G401.6 (cell line): ENCODE measurements around the gene MSRB2.
"Not testable (repeated sequence)": the region's sequence is repeated elsewhere in the genome, so short reads cannot be mapped to it uniquely, and the experiment has no call there.

Experiments used
- FAIRE-seq: peaks from 2 replicates; lab custom pipeline; 2012; peaks lifted over from hg19 to GRCh38; lab: Jason Lieb, UNC

The MSRB2 gene

DNA sequence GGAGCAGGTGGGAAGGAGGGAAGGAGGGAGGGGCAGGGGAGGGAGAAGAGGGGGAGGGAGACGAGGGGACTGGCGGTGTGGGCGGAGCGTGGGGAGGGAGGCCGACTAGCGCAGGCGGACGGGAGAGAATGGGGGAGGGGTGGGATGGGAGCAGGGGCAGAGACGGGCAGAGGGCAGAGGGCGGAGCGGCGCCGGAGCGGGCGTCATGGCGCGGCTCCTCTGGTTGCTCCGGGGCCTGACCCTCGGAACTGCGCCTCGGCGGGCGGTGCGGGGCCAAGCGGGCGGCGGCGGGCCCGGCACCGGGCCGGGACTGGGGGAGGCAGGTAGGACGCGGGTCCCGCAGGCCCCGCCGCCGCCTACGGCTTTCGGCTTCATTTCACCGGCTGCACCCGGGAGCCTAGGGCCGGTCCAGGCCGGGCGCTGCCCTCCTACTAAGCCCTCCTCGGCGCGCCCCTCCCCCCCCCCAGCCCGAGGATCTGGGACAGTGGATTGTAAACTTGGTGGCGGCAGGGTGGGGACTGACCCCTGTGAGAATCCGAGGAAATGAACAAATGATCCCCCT, at the start of gene MSRB2:
Gene MSRB2, plus strand, starts transcription at position 176 of the 562 bp plus-strand sequence. Its CDS starts 30 bp downstream, at position 206.
- FAIRE-seq = no peak

DNA sequence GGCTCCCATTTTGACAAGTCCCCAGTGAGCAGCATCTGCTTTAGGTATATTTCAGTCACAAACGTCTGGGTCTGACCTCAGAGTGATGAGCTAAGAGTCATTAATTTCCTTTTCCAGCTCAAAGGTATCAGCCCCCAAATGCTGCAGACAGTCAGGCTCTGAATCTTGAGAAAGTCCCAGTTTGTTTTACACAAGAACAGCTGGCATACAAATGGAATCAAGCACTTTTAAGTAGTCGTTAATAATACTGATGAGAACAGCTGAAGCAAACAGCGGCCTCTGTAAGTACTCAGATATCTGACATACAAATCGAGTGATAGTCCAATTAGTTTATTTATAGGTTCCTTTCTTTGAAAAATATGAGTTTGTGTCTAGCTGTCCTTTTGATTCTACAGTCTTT, 49.4 kb upstream of the MSRB2 start:
- FAIRE-seq = no peak

DNA sequence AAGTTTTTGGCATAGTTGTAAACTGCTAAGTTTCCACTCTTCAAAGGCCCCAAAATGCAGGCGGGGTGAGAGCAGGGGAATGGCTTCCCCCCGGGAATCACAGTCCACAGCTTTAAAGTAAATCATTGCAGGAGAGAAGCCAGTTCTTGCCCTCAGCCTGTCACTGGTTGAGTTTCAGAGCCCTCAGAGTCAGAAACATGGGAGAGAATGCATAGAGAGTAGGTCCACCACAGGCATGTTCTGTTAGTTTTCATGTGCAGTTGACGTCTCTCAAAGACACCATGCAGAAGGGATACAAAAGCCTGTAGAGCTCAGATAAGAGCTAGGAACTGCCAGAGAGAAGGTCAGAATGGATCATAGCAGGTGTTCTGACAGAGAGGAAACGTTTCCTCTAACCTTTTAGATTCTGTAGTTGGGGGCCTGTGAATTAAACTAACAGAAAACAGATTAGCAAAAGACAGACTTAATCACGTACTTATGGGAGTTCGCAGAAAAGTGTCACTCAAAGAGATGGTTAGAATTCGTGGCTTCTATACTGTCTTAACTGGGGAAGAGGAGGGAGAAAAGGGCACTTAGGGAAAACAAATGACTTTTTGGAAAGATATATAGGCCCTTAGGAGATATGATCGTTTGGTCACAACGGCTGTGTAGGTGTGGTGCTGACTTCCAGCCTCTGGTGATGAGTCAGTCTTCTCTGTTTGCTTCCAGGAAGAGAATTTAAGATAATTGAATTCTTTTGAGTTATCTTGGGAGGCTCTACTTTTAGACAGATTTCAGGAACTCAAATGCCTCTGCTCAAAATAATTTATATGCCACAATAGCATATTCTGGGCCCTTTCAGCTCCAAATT, 48.0 kb upstream of the MSRB2 start:
- FAIRE-seq = no peak

DNA sequence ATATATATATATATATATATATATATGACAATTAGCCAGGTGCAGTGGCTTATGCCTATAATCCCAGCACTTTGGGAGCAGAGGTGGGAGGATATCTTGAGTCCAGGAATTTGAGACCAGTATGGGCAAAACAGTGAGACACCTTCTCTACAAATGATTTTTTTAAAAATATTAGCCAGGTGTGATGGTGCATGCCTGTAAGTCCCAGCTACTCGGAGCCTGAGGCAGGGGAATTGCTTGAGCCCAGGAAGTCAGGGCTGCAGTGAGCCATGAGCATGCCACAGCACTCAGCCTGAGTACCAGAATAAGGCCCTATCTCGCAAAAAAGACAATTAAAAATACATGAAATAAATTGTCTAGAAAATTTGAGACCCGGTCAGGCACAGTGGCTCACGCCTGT, 47.2 kb upstream of the MSRB2 start:
- no peak for FAIRE-seq

DNA sequence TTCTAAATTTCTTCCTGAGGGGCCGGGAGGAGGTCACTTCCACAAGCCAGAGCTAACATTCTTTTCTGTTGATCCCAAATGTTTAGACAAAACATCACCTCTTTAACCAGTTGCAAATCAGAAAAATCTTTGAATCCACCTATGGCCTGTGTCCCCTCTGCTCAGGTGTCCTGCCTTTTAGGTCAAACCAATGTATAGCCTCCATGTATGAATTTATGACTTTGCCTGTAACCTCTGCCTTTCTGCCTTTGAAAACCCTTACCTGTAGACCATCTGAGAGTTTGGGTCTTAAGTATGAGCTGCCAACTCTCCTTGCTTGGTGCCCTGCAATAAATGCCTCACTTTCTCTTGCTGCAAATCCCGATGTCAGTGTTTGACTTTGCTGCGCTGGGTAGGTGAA, 44.1 kb upstream of the MSRB2 start:
- FAIRE-seq = no peak

DNA sequence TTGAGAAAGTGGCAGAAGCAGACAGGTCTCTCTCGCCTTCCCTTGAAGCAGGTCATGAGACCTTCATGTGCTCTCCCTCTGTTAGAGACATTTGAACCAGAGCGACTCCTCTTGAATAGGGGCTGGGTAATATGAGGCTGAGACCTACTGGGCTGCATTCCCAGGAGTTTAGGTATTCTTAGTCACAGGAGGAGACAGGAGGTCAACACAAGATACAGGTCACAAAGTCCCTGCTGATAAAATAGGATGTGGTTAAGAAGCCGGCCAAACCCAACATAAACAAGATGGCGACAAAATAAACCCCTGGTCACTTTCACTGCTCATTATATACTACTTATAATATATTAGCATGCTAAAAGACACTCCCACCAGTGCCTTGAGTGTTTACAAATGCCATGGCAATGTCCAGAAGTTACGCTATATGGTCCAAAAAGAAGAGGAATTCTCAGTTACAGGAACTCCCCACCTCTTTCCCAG, 43.5 kb upstream of the MSRB2 start:
- FAIRE-seq = no peak

DNA sequence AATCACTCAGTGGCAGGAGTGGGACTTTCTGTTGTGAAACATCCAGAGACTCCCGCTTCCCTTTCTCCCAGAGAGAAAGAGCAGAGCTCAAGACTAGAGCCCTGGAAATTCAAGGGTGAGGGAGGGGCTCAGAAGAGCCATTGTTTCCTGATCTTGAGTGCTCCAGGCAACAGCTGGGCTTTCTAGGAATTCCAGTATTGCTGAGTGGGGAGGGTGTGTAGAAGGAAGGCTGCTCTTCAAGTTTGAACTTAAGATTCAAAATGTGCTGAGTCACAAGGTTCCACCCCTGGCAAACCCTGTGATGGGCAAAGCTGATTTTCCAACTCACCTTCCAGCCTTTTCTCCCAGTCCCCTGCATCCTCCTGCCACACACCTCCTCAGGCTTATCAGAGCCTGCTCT, 42.3 kb upstream of the MSRB2 start:
- no peak for FAIRE-seq

DNA sequence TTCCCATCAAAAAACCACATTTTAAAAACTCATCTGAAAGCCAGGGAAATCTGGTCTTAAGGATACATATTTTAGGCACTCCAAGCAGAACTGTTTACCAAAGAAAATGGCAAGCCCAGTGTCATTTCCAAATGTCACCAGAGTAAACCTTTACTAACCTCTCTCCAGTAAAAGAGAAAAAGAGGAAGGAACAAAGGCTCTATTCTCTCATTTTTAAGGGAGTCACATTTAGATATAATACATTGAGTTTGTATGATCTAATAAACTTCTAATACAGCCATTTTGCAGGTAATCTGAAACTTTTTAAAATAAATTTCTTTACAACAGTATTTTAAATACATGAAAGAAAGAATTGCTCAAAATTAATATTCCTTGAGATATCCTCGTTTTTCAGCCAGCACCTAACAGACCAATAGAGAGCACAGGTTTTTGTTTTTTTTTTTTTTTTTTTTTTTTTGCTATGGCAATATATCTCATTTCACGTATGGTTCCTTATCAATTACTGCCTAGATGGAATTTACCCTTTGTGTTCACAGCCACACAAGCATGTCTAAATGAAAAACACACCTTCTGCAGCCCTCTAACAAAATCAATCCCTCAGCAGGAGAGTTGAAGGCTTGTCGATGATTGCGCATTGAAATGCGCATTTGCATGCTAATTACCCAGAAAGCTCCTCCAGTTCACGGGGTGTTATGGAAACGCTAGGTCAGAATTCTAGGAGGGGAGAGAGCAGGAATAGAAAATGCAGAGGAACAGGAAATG, 39.8 kb upstream of the MSRB2 start:
- peak; percentile 39 for FAIRE-seq

DNA sequence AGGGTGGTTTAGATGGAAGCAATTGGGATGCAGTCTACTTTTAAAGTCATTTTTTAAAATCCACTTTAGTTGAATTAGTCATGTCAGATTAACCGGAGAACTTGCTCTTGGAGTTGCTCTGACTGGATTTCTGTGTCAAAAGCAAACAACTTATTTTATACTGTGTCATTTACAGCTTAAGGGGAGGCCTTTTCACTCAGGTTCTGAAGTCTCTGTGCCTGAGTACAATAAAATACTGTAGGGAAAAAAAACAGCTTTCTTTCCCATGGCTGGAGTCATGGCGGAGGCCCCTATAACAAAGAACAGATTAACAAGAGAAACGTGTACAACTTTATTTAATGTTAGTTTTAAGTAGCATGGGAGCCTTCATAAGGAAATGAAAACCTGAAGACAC, 39.2 kb upstream of the MSRB2 start:
- no peak for FAIRE-seq

DNA sequence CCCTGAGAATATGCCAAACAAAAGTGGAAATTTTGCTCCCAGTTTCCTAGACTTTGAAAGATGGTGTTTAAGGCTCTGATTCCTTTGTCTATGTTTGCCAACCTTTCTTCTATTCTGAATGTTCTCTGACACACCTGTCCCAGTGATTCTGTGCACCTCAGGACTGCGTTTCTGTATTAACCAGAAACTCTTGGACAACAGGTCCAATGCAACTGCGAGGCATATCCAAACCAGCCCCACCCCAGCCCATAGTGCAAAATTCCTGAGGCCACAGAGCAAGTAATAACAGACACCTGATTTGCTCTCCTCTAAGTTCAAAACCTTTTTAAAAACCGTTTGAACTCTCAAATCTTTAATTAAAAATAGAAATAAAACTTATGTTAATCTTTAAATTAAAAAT, 37.0 kb upstream of the MSRB2 start:
- no peak for FAIRE-seq

DNA sequence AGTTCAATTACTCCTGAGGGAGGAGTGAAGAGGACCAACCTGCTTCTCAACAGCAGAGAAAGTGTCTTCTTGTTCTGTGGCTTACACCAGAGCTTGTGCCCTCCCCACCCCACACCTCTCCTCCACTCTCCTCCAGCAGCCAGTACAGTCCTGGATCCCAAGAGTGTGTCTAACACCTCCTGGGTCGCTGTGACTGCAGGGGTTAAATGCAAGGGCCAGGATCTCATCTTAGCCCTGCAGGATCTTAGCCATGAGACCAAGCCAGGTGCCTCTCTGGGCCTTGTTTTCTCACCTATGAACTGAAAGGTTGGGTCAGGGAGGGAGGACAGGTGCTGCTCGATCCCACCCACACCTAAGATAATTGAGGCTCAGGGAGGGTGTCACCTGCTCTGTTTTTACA, 34.5 kb upstream of the MSRB2 start:
- no peak for FAIRE-seq

DNA sequence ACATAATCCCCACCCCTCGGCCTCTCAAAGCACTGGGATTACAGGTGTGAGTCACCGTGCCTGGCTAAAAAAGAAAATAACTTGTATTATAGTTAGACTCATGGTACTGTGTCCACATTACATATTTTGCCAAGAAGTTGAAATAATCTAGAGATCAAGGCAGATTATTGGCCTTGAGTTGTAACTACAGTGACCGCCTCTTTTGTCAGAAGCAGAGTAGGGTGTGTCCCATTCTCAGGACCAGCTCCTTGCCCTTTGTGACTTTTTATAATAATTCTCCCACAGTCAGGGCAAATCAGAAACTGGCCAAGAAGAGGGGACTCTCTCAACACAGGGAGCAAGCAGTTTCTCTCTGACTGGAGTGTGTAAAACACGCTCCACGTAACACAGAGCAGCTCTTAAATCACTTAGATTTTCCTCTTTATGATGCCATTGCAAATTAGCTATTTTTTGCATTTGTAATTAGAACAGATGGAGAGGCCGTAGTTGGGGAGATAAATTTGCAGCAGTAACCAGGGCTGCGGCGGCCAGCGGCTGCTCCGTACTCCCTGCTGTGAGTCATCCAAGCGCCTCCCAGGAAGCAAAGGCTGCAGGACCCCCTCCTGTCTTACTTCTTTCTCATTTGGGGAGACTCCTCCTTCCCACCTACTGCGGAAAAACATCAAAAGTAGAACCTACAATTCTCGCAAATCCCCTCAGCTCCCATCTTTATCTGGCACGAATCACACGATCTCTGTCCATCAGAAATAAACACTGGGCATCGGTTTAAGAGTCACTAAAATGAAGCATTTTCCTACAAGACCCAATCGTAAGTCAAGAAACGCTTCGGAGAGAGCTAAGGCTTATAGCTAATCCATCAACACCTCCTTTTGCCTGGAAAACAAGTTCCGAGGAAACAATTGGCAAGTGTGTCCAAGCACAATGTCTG, 32.1 kb upstream of the MSRB2 start:
- no peak for FAIRE-seq

DNA sequence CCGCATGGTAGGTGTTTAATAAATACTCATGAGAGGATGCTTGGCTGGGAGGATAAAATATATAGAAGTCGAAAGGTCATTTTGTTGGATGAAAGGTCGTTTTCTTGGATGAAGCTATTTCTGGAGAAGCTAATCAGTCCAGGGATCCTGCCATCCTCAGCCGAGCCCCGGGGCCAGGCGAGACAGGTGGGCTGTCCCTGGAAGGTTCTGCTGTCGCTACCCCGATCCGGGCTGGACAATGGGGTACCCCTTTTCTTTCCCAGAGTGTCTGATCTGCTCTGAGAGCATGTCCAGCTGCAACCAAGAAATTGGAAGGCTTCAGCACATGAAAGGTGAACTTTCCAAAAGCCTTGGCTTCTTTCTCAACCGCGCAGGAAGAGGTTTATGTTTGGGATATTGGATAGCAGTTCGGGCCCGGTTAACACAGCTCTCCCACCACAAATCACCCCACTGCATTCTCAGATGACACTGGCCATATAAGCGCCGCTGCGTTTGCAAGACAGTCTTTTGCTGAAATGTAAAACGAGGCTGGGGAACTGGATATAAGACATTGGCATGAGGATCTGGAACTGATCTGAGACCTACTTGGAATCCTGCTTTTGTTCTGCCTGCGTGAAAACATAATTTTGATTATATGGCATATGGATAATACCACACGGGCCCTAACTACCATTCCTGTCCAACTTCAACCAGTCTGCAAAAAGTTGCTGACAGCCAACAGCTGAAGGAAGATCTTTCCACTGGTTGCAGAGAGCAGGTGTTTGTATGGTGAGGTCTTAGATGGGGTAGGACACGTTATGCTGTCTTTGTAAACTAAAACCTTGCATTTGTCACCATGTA, 31.2 kb upstream of the MSRB2 start:
- FAIRE-seq = no peak

DNA sequence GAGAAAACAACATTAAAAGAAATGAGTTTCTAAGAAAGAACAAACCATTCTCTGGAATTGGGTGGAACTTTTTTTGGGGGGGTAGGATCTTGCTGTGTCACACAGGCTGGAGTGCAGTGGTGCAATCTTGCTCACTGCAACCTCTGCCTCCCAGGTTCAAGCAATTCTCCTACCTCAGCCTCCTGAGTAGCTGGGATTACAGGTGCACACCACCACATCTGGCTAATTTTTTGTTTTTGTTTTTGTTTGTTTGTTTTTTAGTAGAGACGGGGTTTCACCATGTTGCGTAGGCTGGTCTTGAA, 30.6 kb upstream of the MSRB2 start:
- not testable (repeated sequence) for FAIRE-seq

DNA sequence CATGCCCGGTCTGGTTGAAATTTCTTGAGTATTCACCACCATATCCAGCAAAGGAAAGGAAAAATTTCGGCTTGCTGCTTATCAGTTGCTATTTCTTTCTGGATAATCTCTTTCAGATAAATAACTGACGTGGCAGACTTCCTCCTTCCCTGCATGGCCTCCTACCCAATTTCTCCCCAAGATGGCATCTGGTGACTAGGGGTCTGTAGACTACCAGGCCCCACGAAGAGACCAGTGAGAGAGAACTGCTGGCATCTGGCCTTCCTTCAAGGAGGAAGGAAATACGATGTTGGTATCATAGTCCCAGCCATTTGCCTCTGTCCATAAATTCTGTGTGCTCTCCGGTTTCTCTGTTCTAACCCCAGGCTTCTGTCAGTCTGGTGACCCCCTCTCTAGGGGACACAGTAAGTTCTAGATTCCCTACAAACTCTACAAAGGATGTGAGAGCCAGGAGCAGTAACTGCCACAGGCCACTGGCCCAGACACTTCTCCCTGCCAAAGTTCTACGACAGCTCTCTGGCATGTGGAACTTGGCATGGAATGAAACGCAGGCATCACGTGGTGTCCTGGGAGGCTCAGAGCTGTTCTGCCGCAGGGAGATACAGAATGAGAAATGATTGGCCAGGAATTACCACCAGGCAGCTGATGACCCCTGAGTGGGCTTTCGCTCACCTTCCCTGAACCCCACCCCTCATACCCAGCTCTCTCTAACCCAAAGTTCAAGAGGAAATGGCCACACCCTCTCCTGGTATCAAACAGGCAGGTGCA, 30.0 kb upstream of the MSRB2 start:
- no peak for FAIRE-seq

DNA sequence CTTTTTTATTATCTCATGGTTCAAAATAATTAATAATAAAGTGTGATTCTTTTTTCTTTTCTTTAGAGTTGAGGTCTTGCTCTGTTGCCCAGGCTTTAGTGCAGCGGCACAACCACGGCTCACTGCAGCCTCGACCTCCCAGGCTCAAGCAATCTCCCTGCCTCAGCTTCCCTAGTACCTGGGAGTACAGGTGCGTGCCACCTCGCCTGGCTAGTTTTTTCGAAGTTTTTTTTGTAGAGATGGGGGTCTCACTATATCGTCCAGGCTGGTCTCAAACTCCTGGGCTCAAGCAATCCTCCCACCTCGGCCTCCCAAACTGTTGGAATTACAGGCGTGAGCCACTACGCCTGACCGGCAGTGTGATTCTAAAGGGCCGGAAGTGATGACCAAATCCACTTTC, 28.0 kb upstream of the MSRB2 start:
- FAIRE-seq = no peak

DNA sequence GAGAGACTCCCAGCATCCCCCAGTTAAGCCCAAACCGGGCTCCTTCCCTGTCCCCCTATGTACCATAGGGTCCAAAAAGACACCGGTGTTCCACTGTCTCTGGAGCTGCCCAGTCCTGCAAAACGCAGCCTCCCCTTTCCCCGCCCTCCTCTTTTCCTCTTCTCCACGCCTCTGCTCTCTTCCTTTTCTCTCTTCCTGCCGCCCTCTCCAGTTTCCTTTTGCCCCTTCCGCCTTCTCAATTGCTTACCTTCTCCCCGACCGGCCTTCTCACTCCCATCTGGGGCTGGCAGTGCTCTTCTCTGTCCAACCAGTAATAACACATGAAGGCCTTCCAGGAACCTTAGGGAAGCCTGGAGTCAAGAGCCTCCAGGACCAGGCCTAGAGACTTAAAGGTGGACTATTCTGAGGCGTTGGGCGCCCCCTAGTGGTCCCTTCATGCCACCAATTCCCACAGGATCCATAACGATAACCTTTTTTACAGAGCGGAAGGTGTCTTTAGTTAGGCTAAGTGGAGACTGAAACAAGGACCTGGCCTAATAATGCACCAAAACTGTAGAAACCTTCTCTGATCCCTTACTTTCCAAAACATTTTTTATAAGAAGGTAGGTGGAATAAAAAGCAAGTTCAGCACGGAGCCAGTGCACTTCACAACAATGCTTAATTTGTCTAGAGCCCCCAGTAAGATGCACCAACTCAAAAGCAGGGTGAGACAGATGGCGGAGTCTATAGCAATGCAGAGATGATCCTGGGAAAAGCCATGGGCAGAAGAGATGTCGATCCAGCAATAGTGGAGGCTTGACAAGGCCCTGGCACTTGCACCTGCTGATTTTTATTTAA, 27.2 kb upstream of the MSRB2 start:
- FAIRE-seq = peak; percentile 94

DNA sequence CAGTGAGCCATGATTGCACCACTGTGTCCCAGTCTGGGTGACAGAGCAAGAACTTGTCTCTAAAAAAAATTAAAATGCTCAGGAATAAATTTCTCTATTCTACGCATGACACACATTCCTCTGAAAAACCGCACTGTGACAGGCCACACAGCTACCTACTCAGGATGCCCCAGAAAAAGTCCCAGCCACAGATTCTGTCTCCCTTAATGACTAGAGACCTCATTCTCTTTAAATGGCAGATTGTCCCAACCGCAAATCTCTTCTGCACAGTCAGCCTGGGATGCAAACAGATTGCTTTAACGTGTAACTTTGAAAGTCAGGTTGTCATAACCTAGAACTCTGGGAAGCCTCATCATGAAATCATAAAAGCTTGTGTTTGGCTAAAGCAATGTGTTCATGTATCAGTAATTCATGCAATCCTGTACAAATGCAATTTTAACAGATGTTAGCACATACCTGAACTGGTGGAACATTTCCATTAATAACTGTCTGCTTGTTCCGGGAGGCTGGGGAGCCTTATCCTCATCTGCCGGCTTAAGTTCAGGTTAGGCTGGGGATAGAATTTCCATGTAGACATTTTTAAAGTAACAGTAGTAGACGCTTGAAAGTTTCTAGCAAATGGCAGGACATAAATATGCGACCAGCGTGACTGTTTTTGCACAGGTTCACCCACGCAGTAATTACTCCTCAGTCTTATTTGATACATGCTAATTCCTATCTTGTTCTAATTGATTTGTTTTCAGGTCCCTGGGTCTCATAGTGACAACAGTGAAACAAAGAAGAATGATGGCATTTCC, 26.2 kb upstream of the MSRB2 start:
- no peak for FAIRE-seq
